Transverse colon (tissue), 4 donors: ENCODE data around the gene LRP1.

Experiments
- POLR2AphosphoS5 ChIP-seq, 3 donors: sonication (generic); formaldehyde crosslinking; IDR thresholded peaks; one replicate each; pipeline ENCODE4 v1.6.1; 2016; ENCODE audit warnings: antibody characterized with exemption in 3 of 3
- TF ChIP-seq, protein P1 (sequence below), 5 experiments: fragments of 200-600 bp in 3 of 5; fragments of 450-650 bp in 2 of 5; sonication (generic) in 3 of 5; IDR thresholded peaks; 1 replicate in 2 of 5; 2 replicates in 3 of 5; pipeline ENCODE4 v1.5.1; 2016 to 2017; ENCODE audit warnings: antibody characterized with exemption in 5 of 5, inconsistent platforms in 3 of 5, mild to moderate bottlenecking in 2 of 5, moderate library complexity in 1 of 5

- no peak for TF ChIP-seq POLR2AphosphoS5 (IDR thresholded peaks at IDR 0.05)
- TF ChIP-seq, protein P1, sequence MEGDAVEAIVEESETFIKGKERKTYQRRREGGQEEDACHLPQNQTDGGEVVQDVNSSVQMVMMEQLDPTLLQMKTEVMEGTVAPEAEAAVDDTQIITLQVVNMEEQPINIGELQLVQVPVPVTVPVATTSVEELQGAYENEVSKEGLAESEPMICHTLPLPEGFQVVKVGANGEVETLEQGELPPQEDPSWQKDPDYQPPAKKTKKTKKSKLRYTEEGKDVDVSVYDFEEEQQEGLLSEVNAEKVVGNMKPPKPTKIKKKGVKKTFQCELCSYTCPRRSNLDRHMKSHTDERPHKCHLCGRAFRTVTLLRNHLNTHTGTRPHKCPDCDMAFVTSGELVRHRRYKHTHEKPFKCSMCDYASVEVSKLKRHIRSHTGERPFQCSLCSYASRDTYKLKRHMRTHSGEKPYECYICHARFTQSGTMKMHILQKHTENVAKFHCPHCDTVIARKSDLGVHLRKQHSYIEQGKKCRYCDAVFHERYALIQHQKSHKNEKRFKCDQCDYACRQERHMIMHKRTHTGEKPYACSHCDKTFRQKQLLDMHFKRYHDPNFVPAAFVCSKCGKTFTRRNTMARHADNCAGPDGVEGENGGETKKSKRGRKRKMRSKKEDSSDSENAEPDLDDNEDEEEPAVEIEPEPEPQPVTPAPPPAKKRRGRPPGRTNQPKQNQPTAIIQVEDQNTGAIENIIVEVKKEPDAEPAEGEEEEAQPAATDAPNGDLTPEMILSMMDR (IDR thresholded peaks at IDR 0.05) = no peak
Observed at GRCh38 chr12:57153415-57153997, 25.2 kb downstream of the LRP1 start.
